HepG2 (cell line): ENCODE results near the gene PLB1. TPM values are rescaled to one million over a fixed set of nuclear protein-coding genes. Genes with fewer than 3 reads are reported as not detected.
A peak's percentile ranks its signal among the peaks of the same experiment; 100 is the strongest.

Experiments used
- AGO2 ChIP-seq: fragments of 200-400 bp; formaldehyde crosslinking; optimal IDR thresholded peaks from 2 replicates; pipeline ENCODE3; 2017; ENCODE audit warnings: mild to moderate bottlenecking, low read depth, low read length, moderate library complexity
- BORCS8-MEF2B ChIP-seq: sonication (generic); formaldehyde crosslinking; IDR thresholded peaks from 2 replicates; pipeline ENCODE4 v1.8.0; 2022; ENCODE audit warnings: mild to moderate bottlenecking, missing genetic modification reagents
- CBFB ChIP-seq: sonication (generic); formaldehyde crosslinking; IDR thresholded peaks from 2 replicates; pipeline ENCODE4 v1.4.0; 2020; ENCODE audit warnings: missing genetic modification reagents
- HMGA1 ChIP-seq: sonication (generic); formaldehyde crosslinking; conservative IDR thresholded peaks from 2 replicates; pipeline ENCODE4 v1.4.0; 2020; ENCODE audit warnings: missing genetic modification reagents
- HNRNPL ChIP-seq: fragments of 200-400 bp; formaldehyde crosslinking; IDR thresholded peaks from 2 replicates; pipeline ENCODE4 v1.6.1; 2017; ENCODE audit warnings: mild to moderate bottlenecking, low read depth, low read length
- MEIS1 ChIP-seq: sonication (generic); formaldehyde crosslinking; IDR thresholded peaks from 2 replicates; pipeline ENCODE4 v1.9.0; 2021; ENCODE audit warnings: mild to moderate bottlenecking, missing genetic modification reagents, moderate library complexity, borderline replicate concordance
- MTF2 ChIP-seq: sonication (generic); formaldehyde crosslinking; IDR thresholded peaks from 2 replicates; pipeline ENCODE4 v1.5.0; 2020; ENCODE audit warnings: missing genetic modification reagents, borderline replicate concordance
- MYC ChIP-seq: sonication (generic); formaldehyde crosslinking; IDR thresholded peaks from 2 replicates; pipeline ENCODE4 v1.9.0; 2021; ENCODE audit warnings: missing genetic modification reagents, borderline replicate concordance
- PCBP1 ChIP-seq: fragments of 200-400 bp; formaldehyde crosslinking; IDR thresholded peaks from 2 replicates; pipeline ENCODE4 v1.6.1; 2017; ENCODE audit warnings: mild to moderate bottlenecking, low read depth, low read length, borderline replicate concordance
- PRDM10 ChIP-seq: sonication (generic); formaldehyde crosslinking; IDR thresholded peaks from 2 replicates; pipeline ENCODE4 v1.4.0; 2020; ENCODE audit warnings: low read depth, missing genetic modification reagents
- ZNF556 ChIP-seq: sonication (generic); formaldehyde crosslinking; IDR thresholded peaks from 2 replicates; pipeline ENCODE4 v1.4.0; 2020; ENCODE audit warnings: mild to moderate bottlenecking, missing genetic modification reagents, borderline replicate concordance
- ZNF562 ChIP-seq: sonication (generic); formaldehyde crosslinking; IDR thresholded peaks from 2 replicates; pipeline ENCODE4 v1.8.0; 2022; ENCODE audit warnings: missing genetic modification reagents, borderline replicate concordance
- polyA plus RNA-seq, 8 experiments: library from polyadenylated mRNA; depleted of rRNA in 3 of 8; stranded (reverse) in 7 of 8; unstranded in 1 of 8; fragments of >200 nt; fragmentation: Illumina TruSeq in 4 of 8; extraction: Trizol in 4 of 8; gene quantifications; 2 replicates each; pipeline versions ENCODE4 v1.2.1 to v1.2.3, GENCODE V29; 2011 to 2016; ENCODE audit warnings: low read depth in 4 of 8, missing spikeins in 1 of 8, mixed read lengths in 1 of 8; ENCODE audit not compliant: insufficient read depth in 1 of 8
- total RNA-seq, 5 experiments: library from RNA; depleted of rRNA; stranded (reverse); fragments of >200 nt; fragmentation: Illumina TruSeq; extraction: Trizol; gene quantifications; 2 replicates each; pipeline ENCODE4 v1.2.3, GENCODE V29; 2016; ENCODE audit warnings: low read depth in 1 of 5
- TF ChIP-seq, protein P1 (sequence below): sonication (generic); formaldehyde crosslinking; IDR thresholded peaks from 2 replicates; pipeline ENCODE4 v1.4.0; 2020; ENCODE audit warnings: missing genetic modification reagents
- TF ChIP-seq, protein P2 (sequence below): sonication (generic); formaldehyde crosslinking; IDR thresholded peaks from 2 replicates; pipeline ENCODE4 v1.5.1; 2020; ENCODE audit warnings: missing genetic modification reagents, mild to moderate bottlenecking, borderline replicate concordance
- TF ChIP-seq, protein P3 (sequence below): sonication (generic); formaldehyde crosslinking; IDR thresholded peaks from 2 replicates; pipeline ENCODE4 v1.5.1; 2020; ENCODE audit warnings: missing genetic modification reagents, mild to moderate bottlenecking, borderline replicate concordance
- TF ChIP-seq, protein P4 (sequence below): sonication (generic); formaldehyde crosslinking; IDR thresholded peaks from 2 replicates; pipeline ENCODE4 v1.8.1; 2023; ENCODE audit warnings: mild to moderate bottlenecking, missing genetic modification reagents

PLB1 gene
- total and polyA plus RNA-seq, 2 of the 13 experiments (the other 11 are each of a cell fraction or from before 2014, with no cell fraction given): 0.20 to 1.8 TPM

DNA sequence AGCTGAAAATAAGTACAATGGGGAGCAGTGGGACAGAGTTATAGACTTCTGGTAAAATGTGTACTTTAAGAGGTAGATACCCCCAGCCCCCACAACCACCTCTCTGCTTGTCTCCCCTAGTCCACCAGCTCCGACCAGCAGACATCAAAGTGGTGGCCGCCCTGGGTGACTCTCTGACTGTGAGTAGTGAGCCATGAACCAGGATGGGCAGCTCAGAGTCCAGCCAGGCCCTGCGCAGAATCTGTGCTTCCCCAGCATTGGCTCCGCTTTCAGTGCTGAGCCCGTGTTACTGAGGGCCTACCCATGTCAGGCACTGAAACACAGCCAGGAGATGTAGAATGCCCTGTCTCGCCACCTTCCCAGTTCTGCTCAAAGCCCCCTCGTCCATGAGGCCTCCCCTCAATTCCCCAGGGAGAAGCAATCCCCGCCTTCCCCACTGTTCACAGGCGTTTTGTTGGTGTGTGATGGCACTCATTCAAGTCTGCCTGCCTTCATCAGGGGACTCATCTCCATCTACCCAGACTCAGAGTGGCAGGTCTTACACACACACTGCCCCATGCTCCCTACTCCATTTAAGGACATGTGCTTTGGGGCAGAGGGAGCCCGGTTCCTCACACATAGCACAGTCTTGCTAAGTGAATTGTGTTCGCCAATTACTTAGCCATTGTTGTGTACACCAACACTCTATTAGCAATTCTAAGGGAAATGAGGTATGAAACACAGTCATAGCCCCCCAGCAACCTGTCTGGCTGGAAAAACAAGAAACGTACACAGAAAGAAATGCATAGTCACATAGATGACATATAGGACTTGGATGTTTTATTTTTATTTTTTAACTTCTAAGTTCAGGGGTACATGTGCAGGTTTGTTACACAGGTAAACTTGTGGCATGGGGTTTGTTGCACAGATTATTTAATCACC, 122.6 kb downstream of the PLB1 start (continued):
- TF ChIP-seq MYC (peak; percentile 27; the same call in 1 of the 2 replicates), AGO2 (no peak), PRDM10 (CRISPR knock-in tag) (no peak), ZNF562 (CRISPR knock-in tag) (no peak), HNRNPL (no peak), CBFB (CRISPR knock-in tag) (0 out of 2 replicates have a peak, but pooled peaks have one; percentile 29), MEIS1 (CRISPR knock-in tag) (no peak), PCBP1 (no peak), ZNF556 (no peak), BORCS8-MEF2B (peak; percentile 52; the same call in 1 of the 2 replicates), HMGA1 (CRISPR knock-in tag) (no peak), MTF2 (CRISPR knock-in tag) (no peak)
- TF ChIP-seq, protein P1, sequence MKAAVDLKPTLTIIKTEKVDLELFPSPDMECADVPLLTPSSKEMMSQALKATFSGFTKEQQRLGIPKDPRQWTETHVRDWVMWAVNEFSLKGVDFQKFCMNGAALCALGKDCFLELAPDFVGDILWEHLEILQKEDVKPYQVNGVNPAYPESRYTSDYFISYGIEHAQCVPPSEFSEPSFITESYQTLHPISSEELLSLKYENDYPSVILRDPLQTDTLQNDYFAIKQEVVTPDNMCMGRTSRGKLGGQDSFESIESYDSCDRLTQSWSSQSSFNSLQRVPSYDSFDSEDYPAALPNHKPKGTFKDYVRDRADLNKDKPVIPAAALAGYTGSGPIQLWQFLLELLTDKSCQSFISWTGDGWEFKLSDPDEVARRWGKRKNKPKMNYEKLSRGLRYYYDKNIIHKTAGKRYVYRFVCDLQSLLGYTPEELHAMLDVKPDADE (CRISPR knock-in tag): no peak
- TF ChIP-seq, protein P2, sequence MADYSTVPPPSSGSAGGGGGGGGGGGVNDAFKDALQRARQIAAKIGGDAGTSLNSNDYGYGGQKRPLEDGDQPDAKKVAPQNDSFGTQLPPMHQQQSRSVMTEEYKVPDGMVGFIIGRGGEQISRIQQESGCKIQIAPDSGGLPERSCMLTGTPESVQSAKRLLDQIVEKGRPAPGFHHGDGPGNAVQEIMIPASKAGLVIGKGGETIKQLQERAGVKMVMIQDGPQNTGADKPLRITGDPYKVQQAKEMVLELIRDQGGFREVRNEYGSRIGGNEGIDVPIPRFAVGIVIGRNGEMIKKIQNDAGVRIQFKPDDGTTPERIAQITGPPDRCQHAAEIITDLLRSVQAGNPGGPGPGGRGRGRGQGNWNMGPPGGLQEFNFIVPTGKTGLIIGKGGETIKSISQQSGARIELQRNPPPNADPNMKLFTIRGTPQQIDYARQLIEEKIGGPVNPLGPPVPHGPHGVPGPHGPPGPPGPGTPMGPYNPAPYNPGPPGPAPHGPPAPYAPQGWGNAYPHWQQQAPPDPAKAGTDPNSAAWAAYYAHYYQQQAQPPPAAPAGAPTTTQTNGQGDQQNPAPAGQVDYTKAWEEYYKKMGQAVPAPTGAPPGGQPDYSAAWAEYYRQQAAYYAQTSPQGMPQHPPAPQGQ (CRISPR knock-in tag): no peak
- TF ChIP-seq, protein P3, sequence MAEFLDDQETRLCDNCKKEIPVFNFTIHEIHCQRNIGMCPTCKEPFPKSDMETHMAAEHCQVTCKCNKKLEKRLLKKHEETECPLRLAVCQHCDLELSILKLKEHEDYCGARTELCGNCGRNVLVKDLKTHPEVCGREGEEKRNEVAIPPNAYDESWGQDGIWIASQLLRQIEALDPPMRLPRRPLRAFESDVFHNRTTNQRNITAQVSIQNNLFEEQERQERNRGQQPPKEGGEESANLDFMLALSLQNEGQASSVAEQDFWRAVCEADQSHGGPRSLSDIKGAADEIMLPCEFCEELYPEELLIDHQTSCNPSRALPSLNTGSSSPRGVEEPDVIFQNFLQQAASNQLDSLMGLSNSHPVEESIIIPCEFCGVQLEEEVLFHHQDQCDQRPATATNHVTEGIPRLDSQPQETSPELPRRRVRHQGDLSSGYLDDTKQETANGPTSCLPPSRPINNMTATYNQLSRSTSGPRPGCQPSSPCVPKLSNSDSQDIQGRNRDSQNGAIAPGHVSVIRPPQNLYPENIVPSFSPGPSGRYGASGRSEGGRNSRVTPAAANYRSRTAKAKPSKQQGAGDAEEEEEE (CRISPR knock-in tag): no peak
- TF ChIP-seq, protein P4, sequence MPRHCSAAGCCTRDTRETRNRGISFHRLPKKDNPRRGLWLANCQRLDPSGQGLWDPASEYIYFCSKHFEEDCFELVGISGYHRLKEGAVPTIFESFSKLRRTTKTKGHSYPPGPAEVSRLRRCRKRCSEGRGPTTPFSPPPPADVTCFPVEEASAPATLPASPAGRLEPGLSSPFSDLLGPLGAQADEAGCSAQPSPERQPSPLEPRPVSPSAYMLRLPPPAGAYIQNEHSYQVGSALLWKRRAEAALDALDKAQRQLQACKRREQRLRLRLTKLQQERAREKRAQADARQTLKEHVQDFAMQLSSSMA (CRISPR knock-in tag): no peak
